ENCODE measurements around the gene GFAP.

GFAP gene

GRCh38 chr17:44914148-44914547 lies 1.2 kb downstream of the GFAP start:
- no peak for ATAC-seq
- no peak for DNase-seq

GRCh38 chr17:44913676-44914075 lies 1.6 kb downstream of the GFAP start:
- DNase-seq (no peak), ATAC-seq (no peak)

- DNase-seq = no peak
- ATAC-seq = no peak
Observed at GRCh38 chr17:44912763-44913544, 2.3 kb downstream of the GFAP start.

- peak; percentile 55 for DNase-seq
- peak; percentile 74 for ATAC-seq
Observed at GRCh38 chr17:44911133-44912001, 3.9 kb downstream of the GFAP start.

- ATAC-seq (no peak), DNase-seq (no peak)
Observed at GRCh38 chr17:44910231-44911106, 4.8 kb downstream of the GFAP start.

- ATAC-seq (no peak), DNase-seq (no peak)
Observed at GRCh38 chr17:44909681-44910144, 5.6 kb downstream of the GFAP start.

- ATAC-seq = no peak
- no peak for DNase-seq
Observed at GRCh38 chr17:44908761-44909326, 6.5 kb downstream of the GFAP start.

GRCh38 chr17:44907729-44908470 lies 7.4 kb downstream of the GFAP start:
- no peak for ATAC-seq
- DNase-seq = no peak

GRCh38 chr17:44906763-44907728 lies 8.3 kb downstream of the GFAP start:
- ATAC-seq = no peak
- no peak for DNase-seq

GRCh38 chr17:44906010-44906646 lies 9.2 kb downstream of the GFAP start:
- DNase-seq (no peak), ATAC-seq (no peak)

GRCh38 chr17:44905006-44906000 lies 10.0 kb downstream of the GFAP start:
- ATAC-seq = no peak
- DNase-seq = no peak

- DNase-seq = no peak
- no peak for ATAC-seq
Observed at GRCh38 chr17:44904001-44904984, 11.0 kb downstream of the GFAP start.

- ATAC-seq (no peak), DNase-seq (no peak)
Observed at GRCh38 chr17:44903012-44903685, 12.2 kb downstream of the GFAP start.

GRCh38 chr17:44902135-44902760 lies 13.1 kb downstream of the GFAP start:
- DNase-seq (no peak), ATAC-seq (no peak)

- DNase-seq (no peak), ATAC-seq (no peak)
Observed at GRCh38 chr17:44901411-44901921, 13.8 kb downstream of the GFAP start.

GRCh38 chr17:44900894-44901293 lies 14.4 kb downstream of the GFAP start:
- DNase-seq (no peak), ATAC-seq (no peak)

All from stimulated activated naive CD8-positive, alpha-beta T cell treated with anti-CD3 and anti-CD28 coated beads, Interleukin-15, Interleukin-2, amounts not matched to agents 100 U/mL and 50 U/mL, for 24 hours (primary cell).